SW 1271 (cell line): Measurements from ENCODE around the gene ZSCAN26.
"Not testable (repeated sequence)": the region's sequence is repeated elsewhere in the genome, so short reads cannot be mapped to it uniquely, and the experiment has no call there.

Source experiments
- DNase-seq, 2 experiments: peaks; one replicate each; lab custom pipeline; 2025; lab: John Stamatoyannopoulos, UW

ZSCAN26 gene

GRCh38 chr6:28257042-28257441 lies 9.9 kb upstream of the ZSCAN26 start:
- no peak for DNase-seq

- no peak for DNase-seq
Observed at GRCh38 chr6:28258877-28259777, 7.8 kb upstream of the ZSCAN26 start, which contains the start of gene NKAPL. TSS of gene NKAPL (plus strand) at chr6:28259297. CDS start at chr6:28259372, 75 bp downstream.

- DNase-seq = no peak
Observed at GRCh38 chr6:28263922-28264321, 3.0 kb upstream of the ZSCAN26 start.

- DNase-seq = no peak
Observed at GRCh38 chr6:28264834-28265401, 2.0 kb upstream of the ZSCAN26 start.

DNA sequence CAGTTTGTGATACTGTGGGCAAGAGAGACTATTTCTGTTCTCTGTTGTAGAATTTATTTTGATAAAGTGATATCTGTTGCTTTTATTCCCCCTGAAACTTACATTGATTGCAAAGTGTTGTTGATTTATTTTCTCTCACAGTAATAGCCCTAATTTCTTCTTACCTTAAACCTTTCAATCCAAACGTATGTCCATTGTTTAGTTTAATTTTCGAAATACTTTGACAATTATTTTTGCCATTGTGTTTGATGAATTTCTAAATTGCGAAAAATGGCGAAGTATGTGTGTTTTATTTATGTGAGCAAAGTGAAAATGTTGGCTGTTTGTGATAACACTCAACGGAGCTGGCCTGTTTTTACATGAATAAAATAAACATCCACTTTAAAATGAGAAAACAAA lies 381 bp upstream of the ZSCAN26 start:
- no peak for DNase-seq

- no peak for DNase-seq
Observed at GRCh38 chr6:28267695-28268059, 734 bp downstream of the ZSCAN26 start.

GRCh38 chr6:28269492-28269891 lies 2.5 kb downstream of the ZSCAN26 start:
- peak; percentile 80 to 91 for DNase-seq

DNA sequence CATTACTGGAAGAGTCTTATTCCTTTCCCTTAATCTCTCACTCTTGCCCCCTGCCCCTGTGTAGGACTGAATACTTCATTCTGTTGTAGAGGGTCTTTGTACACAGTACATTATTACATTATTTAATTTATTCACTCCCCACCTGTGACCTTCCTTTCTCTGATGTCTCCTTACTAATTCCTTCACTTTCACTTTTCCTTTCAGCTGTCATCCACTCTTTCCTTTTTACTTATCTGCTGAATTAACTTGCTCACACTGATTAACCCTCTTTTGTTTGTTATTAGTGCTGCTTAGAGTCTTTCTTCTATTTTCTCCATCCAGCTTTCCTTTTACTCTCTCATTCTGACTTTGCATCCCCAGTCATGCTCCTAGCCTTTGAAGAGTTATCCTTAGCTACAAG lies 7.9 kb downstream of the ZSCAN26 start:
- no peak for DNase-seq

DNA sequence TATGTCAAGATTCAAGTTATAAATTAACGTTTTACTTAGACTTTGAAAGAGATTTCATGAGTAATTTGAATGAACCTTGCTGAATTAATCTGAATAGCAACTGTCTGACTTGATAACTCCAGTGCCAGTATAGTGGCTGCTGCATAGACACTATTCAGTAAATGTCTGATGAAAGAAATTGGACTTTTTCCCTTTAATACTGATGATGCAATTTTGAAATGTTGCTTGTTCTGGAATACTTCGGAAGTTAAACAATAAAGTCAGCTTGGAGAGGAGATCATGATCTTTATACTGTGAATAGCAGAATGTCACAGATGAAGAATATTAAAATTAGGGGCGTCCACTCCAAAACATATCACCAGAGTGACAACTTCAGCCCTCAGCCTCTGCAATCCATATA lies 10.8 kb downstream of the ZSCAN26 start:
- DNase-seq = no peak

DNA sequence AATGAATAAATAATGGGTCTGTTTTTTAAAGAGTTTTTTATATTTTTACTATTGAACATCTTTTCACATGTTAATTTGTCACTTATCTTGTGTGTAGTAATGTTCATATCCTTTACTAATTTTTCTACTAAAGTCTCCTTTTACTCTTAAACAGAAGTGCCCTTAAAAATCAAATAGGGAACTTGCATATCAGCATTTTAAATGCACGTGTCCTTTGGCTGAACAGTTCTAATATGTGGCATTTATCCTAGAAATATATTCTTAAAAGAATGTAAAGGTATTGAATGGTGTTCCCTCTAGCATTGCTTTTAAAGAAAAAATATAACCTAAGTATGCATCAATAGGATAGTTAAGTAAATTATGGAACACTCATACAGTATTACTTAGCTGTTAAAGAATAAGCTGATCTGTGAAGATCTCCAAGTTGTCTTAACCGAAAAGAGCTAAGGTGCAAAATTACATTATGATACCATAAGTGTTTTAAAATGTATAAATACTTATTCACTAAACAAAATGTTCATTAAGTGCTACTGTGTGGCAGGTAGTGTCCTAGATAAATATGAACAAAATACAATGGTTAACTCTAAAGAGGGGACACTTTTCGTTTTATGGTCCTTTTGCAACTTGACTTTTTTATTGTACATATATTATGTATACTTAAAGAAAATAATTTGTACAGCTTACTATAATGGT lies 13.8 kb downstream of the ZSCAN26 start:
- DNase-seq = no peak

DNA sequence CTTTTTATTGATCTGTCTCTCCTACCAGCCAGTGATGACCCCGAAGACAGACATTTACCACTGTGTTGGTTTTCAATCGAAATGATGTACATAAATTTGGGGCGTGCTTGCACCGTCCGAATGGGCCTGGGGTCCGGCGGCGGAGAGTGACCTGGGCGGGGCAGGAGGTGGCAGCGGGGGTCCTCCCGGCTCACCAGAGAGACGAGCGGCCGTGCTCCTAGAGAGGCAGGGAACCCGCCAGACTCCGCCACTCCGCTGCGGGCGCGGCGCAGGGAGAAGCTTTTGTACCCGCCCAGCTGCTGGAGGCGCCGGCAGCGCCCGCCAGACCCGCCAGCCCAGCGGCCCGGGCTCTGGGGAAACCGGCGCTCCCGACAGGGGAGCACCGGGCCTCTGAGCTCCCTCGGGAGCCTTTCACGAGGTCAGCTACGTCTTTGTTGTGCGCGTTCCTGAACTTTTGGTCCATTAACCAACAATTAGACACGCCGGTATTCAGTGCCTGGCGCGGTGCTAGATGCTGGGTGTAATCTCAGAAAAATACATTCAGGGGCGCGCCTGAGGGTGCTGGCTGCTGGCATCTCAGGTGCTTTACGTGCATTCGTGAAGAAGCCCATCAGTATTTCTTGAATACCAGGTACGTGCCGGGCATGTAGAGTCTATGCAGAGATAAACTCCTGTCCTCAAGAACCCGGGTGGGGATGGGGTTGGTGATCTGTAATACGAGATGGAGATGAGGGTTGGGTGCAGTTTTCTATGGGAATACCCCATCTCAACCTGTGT lies 14.5 kb downstream of the ZSCAN26 start, which contains the start of gene PGBD1:
Gene PGBD1, plus strand, starts transcription at position 285 of the 777 bp plus-strand sequence. CDS start 2,242 bp downstream, outside the sequence.
- no peak for DNase-seq

GRCh38 chr6:28282926-28283325 lies 16.0 kb downstream of the ZSCAN26 start:
- no peak for DNase-seq

DNA sequence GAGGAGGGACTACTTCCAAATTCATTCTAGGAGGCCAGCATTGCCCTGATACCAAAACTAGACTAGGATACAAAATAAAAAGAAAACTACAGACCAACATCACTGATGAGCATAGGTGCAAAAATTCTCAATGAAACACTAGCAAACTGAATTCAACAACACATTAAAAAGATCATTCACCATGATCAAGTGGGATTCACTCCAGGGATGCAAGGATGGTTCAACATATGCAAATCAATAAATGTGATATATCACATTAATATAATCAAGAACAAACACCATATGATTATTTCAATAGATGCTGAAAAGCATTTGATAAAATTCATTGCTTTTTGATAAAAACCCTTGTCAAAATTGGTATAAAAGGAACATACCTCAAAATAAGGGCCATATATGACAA lies 24.6 kb downstream of the ZSCAN26 start:
- DNase-seq = no peak

DNA sequence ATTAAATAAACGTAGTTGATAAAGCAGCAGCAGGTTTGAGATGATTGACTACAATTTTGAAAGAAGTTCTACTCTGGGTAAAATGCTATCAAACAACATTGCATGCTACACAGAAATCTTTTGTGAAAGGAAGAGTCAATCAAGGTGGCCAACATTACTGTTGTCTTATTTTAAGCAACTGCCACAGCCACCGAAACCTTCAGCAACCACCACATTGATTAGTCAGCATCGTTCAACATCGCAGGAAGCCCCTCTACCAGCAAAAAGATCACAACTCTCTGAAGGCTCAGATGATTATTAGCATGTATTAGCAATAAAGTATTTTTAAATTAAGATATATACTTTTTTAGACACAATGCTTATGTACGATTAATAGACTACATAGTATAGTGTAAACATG lies 28.4 kb downstream of the ZSCAN26 start:
- no peak for DNase-seq

- no peak for DNase-seq
Observed at GRCh38 chr6:28296520-28297060, 29.6 kb downstream of the ZSCAN26 start.

- DNase-seq = no peak
Observed at GRCh38 chr6:28303570-28303969, 36.6 kb downstream of the ZSCAN26 start.

GRCh38 chr6:28306363-28306762 lies 39.4 kb downstream of the ZSCAN26 start:
- DNase-seq = not testable (repeated sequence)

- DNase-seq = no peak
Observed at GRCh38 chr6:28311139-28311823, 44.3 kb downstream of the ZSCAN26 start.

DNA sequence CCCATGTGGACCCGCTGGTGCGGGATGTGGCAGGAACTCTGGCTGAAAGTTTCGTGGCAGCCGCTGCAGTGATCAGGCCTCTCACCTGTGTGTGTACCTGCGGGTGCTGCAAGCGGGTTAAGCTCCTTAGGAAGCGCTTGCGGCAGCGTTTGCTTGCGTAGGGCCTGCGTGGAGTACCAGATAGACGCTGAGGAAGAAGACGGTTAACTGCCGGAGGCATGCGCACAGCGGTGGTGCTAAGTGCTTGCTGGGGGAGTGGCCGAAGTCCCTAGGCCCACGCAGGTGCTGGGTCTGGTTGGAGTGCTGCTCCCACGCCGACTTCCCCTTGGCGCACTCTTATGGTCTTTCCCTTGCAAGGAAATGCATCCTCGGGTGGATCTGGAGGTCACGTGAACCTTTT lies 46.0 kb downstream of the ZSCAN26 start:
- DNase-seq = no peak

- DNase-seq = no peak
Observed at GRCh38 chr6:28315628-28316027, 48.7 kb downstream of the ZSCAN26 start.

GRCh38 chr6:28317866-28318265 lies 50.9 kb downstream of the ZSCAN26 start:
- not testable (repeated sequence) for DNase-seq
